ENCODE data around the gene GTPBP4.

GTPBP4 gene

GRCh38 chr10:947051-947450, 41.2 kb upstream of the GTPBP4 start:
- H3K4me3 ChIP-seq (ENCODE audit: low read depth, low read length): no peak overlapping the region
- no peak for DNase-seq (ENCODE audit: low read depth)
- in situ Hi-C loops (cut with HindIII; ENCODE audit: low sequenced_read_pairs): no loop called here
- no peak for TF ChIP-seq CTCF (IDR thresholded peaks at IDR 0.05; ENCODE audit: low read depth, low read length, missing control alignments)

- TF ChIP-seq CTCF (IDR thresholded peaks at IDR 0.05; ENCODE audit: low read depth, low read length, missing control alignments): no peak
- DNase-seq (ENCODE audit: low read depth): no peak
- in situ Hi-C loops (cut with HindIII; ENCODE audit: low sequenced_read_pairs): no loop called here
- no peak overlapping the region for H3K4me3 ChIP-seq (ENCODE audit: low read depth, low read length)
These were observed 40.4 kb upstream of the GTPBP4 start for GRCh38 chr10:947881-948280.

- no peak for DNase-seq (ENCODE audit: low read depth)
- no peak overlapping the region for H3K4me3 ChIP-seq (ENCODE audit: low read depth, low read length)
- in situ Hi-C loops (cut with HindIII; ENCODE audit: low sequenced_read_pairs): no loop called here
- no peak for TF ChIP-seq CTCF (IDR thresholded peaks at IDR 0.05; ENCODE audit: low read depth, low read length, missing control alignments)
These were observed 39.9 kb upstream of the GTPBP4 start for GRCh38 chr10:948347-948746.

GRCh38 chr10:949446-949845, 38.8 kb upstream of the GTPBP4 start:
- no peak for TF ChIP-seq CTCF (IDR thresholded peaks at IDR 0.05; ENCODE audit: low read depth, low read length, missing control alignments)
- no peak overlapping the region for H3K4me3 ChIP-seq (ENCODE audit: low read depth, low read length)
- no peak for DNase-seq (ENCODE audit: low read depth)
- in situ Hi-C loops (cut with HindIII; ENCODE audit: low sequenced_read_pairs): no loop called here

- TF ChIP-seq CTCF (IDR thresholded peaks at IDR 0.05; ENCODE audit: low read depth, low read length, missing control alignments): no peak
These were observed 34.4 kb upstream of the GTPBP4 start for GRCh38 chr10:953836-954235.

GRCh38 chr10:954396-954795, 33.8 kb upstream of the GTPBP4 start:
- no peak for TF ChIP-seq CTCF (IDR thresholded peaks at IDR 0.05; ENCODE audit: low read depth, low read length, missing control alignments)
- no peak for DNase-seq (ENCODE audit: low read depth)
- in situ Hi-C loops (cut with HindIII; ENCODE audit: low sequenced_read_pairs): no loop called here
- H3K4me3 ChIP-seq (ENCODE audit: low read depth, low read length): no peak overlapping the region

More at GRCh38 chr10:953836-954235, 34.4 kb upstream of the GTPBP4 start:
- DNase-seq (ENCODE audit: low read depth): no peak
- in situ Hi-C loops (cut with HindIII; ENCODE audit: low sequenced_read_pairs): no loop called here
- H3K4me3 ChIP-seq (ENCODE audit: low read depth, low read length): no peak overlapping the region

All from astrocyte of the cerebellum (primary cell).